Measurements from ENCODE around the gene C10orf62. TPM values are rescaled to one million over a fixed set of nuclear protein-coding genes. Genes with fewer than 3 reads are reported as not detected.
"Not testable (repeated sequence)": the region's sequence is repeated elsewhere in the genome, so short reads cannot be mapped to it uniquely, and the experiment has no call there.

Gene C10orf62
- total RNA-seq, 2 experiments from 2014 or later = not detected

GRCh38 chr10:97618733-97619132 lies 29.2 kb downstream of the C10orf62 start:
- no peaks in the 10 kb centered on the region for H3K27me3 Mint-ChIP-seq (ENCODE audit: low read depth)
- intact Hi-C loops (cut with micrococcal nuclease) = no loop called here
- H3K9me3 Mint-ChIP-seq = no peaks in the 10 kb centered on the region
- no peak for DNase-seq
- CTCF ChIA-PET = no interaction called here
- no peak overlapping the region for H3K4me3 Mint-ChIP-seq
- no peak overlapping the region for H3K27ac Mint-ChIP-seq
- H3K36me3 Mint-ChIP-seq (ENCODE audit: low read depth) = no peaks in the 10 kb centered on the region
- no peaks in the 10 kb centered on the region for H3K4me1 Mint-ChIP-seq (ENCODE audit: low read depth)

GRCh38 chr10:97623277-97623676 lies 33.8 kb downstream of the C10orf62 start:
- no peaks in the 10 kb centered on the region for H3K36me3 Mint-ChIP-seq (ENCODE audit: low read depth)
- intact Hi-C loops (cut with micrococcal nuclease) = no loop called here
- no peaks in the 10 kb centered on the region for H3K27me3 Mint-ChIP-seq (ENCODE audit: low read depth)
- no peak for DNase-seq
- no peak overlapping the region for H3K4me3 Mint-ChIP-seq
- CTCF ChIA-PET = interaction anchor here (1.0 kb wide), 1 partner anchor 108 kb away, joined by 3 read pairs; no protein-coding TSS in a partner anchor
- H3K4me1 Mint-ChIP-seq (ENCODE audit: low read depth) = no peaks in the 10 kb centered on the region
- H3K9me3 Mint-ChIP-seq = no peaks in the 10 kb centered on the region
- no peak overlapping the region for H3K27ac Mint-ChIP-seq

GRCh38 chr10:97627731-97628130 lies 38.2 kb downstream of the C10orf62 start:
- Mint-ChIP-seq H3K27me3 (ENCODE audit: low read depth) (no peaks in the 10 kb centered on the region), H3K4me1 (ENCODE audit: low read depth) (peaks cover 4% of the 10 kb centered on the region), H3K4me3 (no peak overlapping the region), H3K36me3 (ENCODE audit: low read depth) (no peaks in the 10 kb centered on the region), H3K27ac (no peak overlapping the region), H3K9me3 (no peaks in the 10 kb centered on the region)
- intact Hi-C loops (cut with micrococcal nuclease) = no loop called here
- CTCF ChIA-PET = interaction anchor here (0.7 kb wide), 1 partner anchor 13 kb away, joined by 3 read pairs; no protein-coding TSS in a partner anchor
- no peak for DNase-seq

- H3K4me1 Mint-ChIP-seq (ENCODE audit: low read depth) = peaks cover 7% of the 10 kb centered on the region
- no peaks in the 10 kb centered on the region for H3K9me3 Mint-ChIP-seq
- no peaks in the 10 kb centered on the region for H3K27me3 Mint-ChIP-seq (ENCODE audit: low read depth)
- H3K36me3 Mint-ChIP-seq (ENCODE audit: low read depth) = peaks cover under 1% of the 10 kb centered on the region
- CTCF ChIA-PET = interaction anchor here (0.7 kb wide), 1 partner anchor 13 kb away, joined by 3 read pairs; no protein-coding TSS in a partner anchor
- no peak for DNase-seq
- intact Hi-C loops (cut with micrococcal nuclease) = no loop called here
- no peak overlapping the region for H3K4me3 Mint-ChIP-seq
- no peak overlapping the region for H3K27ac Mint-ChIP-seq
These were observed 38.7 kb downstream of the C10orf62 start for GRCh38 chr10:97628228-97628627.

- H3K36me3 Mint-ChIP-seq (ENCODE audit: low read depth) = peaks cover 2% of the 10 kb centered on the region
- no peak for DNase-seq
- intact Hi-C loops (cut with micrococcal nuclease) = no loop called here
- H3K27ac Mint-ChIP-seq = no peak overlapping the region
- CTCF ChIA-PET = interaction anchor here (0.6 kb wide), 1 partner anchor 15 kb away, joined by 4 read pairs; no protein-coding TSS in a partner anchor
- H3K4me1 Mint-ChIP-seq (ENCODE audit: low read depth) = peaks cover 14% of the 10 kb centered on the region
- H3K9me3 Mint-ChIP-seq = no peaks in the 10 kb centered on the region
- no peak overlapping the region for H3K4me3 Mint-ChIP-seq
- H3K27me3 Mint-ChIP-seq (ENCODE audit: low read depth) = no peaks in the 10 kb centered on the region
These were observed 39.8 kb downstream of the C10orf62 start for GRCh38 chr10:97629289-97629688.

GRCh38 chr10:97631098-97631497 lies 41.6 kb downstream of the C10orf62 start:
- no peak overlapping the region for H3K27ac Mint-ChIP-seq
- no peaks in the 10 kb centered on the region for H3K9me3 Mint-ChIP-seq
- H3K4me1 Mint-ChIP-seq (ENCODE audit: low read depth) = peaks cover 14% of the 10 kb centered on the region
- no peak overlapping the region for H3K4me3 Mint-ChIP-seq
- H3K27me3 Mint-ChIP-seq (ENCODE audit: low read depth) = no peaks in the 10 kb centered on the region
- no peak for DNase-seq
- peaks cover 2% of the 10 kb centered on the region for H3K36me3 Mint-ChIP-seq (ENCODE audit: low read depth)
- CTCF ChIA-PET = no interaction called here
- intact Hi-C loops (cut with micrococcal nuclease) = no loop called here

- Mint-ChIP-seq H3K4me3 (peak within 1 kb of the TSS; percentile 99), H3K27ac (peak within 1 kb of the TSS; percentile 80), H3K4me1 (ENCODE audit: low read depth) (peaks cover 14% of the 10 kb centered on the region), H3K36me3 (ENCODE audit: low read depth) (peaks cover 2% of the 10 kb centered on the region), H3K27me3 (ENCODE audit: low read depth) (no peaks in the 10 kb centered on the region), H3K9me3 (no peaks in the 10 kb centered on the region)
- intact Hi-C loops (cut with micrococcal nuclease) = loop anchor here (1.0 to 2.0 kb wide), 2 partner anchors 16 to 104 kb away; partner anchors contain the start of gene ZFYVE27
- DNase-seq = peak; percentile 95
- CTCF ChIA-PET = interaction anchor here (0.6 to 1.3 kb wide), 2 partner anchors 9 to 191 kb away, joined by 3 read pairs; no protein-coding TSS in a partner anchor
These were observed 43.7 kb downstream of the C10orf62 start, which contains the start of gene MORN4 for GRCh38 chr10:97632949-97633884. TSS of gene MORN4 (minus strand) at chr10:97633500. CDS start at chr10:97619653, 13,847 bp downstream.

- intact Hi-C loops (cut with micrococcal nuclease) = loop anchor here (1.0 to 2.0 kb wide), 2 partner anchors 15 to 103 kb away; partner anchors contain the start of gene ZFYVE27
- H3K36me3 Mint-ChIP-seq (ENCODE audit: low read depth) = peaks cover 2% of the 10 kb centered on the region
- H3K9me3 Mint-ChIP-seq = no peaks in the 10 kb centered on the region
- peak overlapping the region; percentile 99 for H3K4me3 Mint-ChIP-seq
- CTCF ChIA-PET = interaction anchor here (0.6 to 1.3 kb wide), 2 partner anchors 10 to 192 kb away, joined by 3 read pairs; no protein-coding TSS in a partner anchor
- peaks cover 14% of the 10 kb centered on the region for H3K4me1 Mint-ChIP-seq (ENCODE audit: low read depth)
- H3K27me3 Mint-ChIP-seq (ENCODE audit: low read depth) = no peaks in the 10 kb centered on the region
- no peak overlapping the region for H3K27ac Mint-ChIP-seq
- peak; percentile 27 for DNase-seq
These were observed 44.4 kb downstream of the C10orf62 start for GRCh38 chr10:97633921-97634320.

- CTCF ChIA-PET = no interaction called here
- H3K27me3 Mint-ChIP-seq (ENCODE audit: low read depth) = no peaks in the 10 kb centered on the region
- H3K9me3 Mint-ChIP-seq = no peaks in the 10 kb centered on the region
- peaks cover 17% of the 10 kb centered on the region for H3K4me1 Mint-ChIP-seq (ENCODE audit: low read depth)
- DNase-seq = no peak
- H3K4me3 Mint-ChIP-seq = no peak overlapping the region
- H3K36me3 Mint-ChIP-seq (ENCODE audit: low read depth) = peaks cover 2% of the 10 kb centered on the region
- H3K27ac Mint-ChIP-seq = no peak overlapping the region
- intact Hi-C loops (cut with micrococcal nuclease) = no loop called here
These were observed 46.1 kb downstream of the C10orf62 start for GRCh38 chr10:97635577-97635976.

GRCh38 chr10:97639090-97639489 lies 49.6 kb downstream of the C10orf62 start:
- H3K27ac Mint-ChIP-seq; H3K9me3 Mint-ChIP-seq; CTCF ChIA-PET; H3K4me3 Mint-ChIP-seq; DNase-seq; H3K36me3 Mint-ChIP-seq (ENCODE audit: low read depth); H3K27me3 Mint-ChIP-seq (ENCODE audit: low read depth); intact Hi-C loops (cut with micrococcal nuclease): not testable (repeated sequence)
- H3K4me1 Mint-ChIP-seq (ENCODE audit: low read depth) = peaks cover 18% of the 10 kb centered on the region

GRCh38 chr10:97640174-97640867 lies 50.8 kb downstream of the C10orf62 start, which contains the start of gene PI4K2A:
TSS of gene PI4K2A (plus strand) at chr10:97640671. CDS start at chr10:97640743, 72 bp downstream.
- peak within 1 kb of the TSS; percentile 93 for H3K4me3 Mint-ChIP-seq

More at GRCh38 chr10:97640174-97640867, 50.8 kb downstream of the C10orf62 start, which contains the start of gene PI4K2A:
- Mint-ChIP-seq H3K9me3 (no peaks in the 10 kb centered on the region), H3K27me3 (ENCODE audit: low read depth) (no peaks in the 10 kb centered on the region), H3K36me3 (ENCODE audit: low read depth) (peaks cover 9% of the 10 kb centered on the region), H3K27ac (peak within 1 kb of the TSS; percentile 73), H3K4me1 (ENCODE audit: low read depth) (peaks cover 18% of the 10 kb centered on the region)
- CTCF ChIA-PET = no interaction called here
- intact Hi-C loops (cut with micrococcal nuclease) = loop anchor here (1.0 to 10.0 kb wide), 11 partner anchors 9 to 1982 kb away; partner anchors contain the start of genes ARHGAP19, AVPI1, EXOSC1 and FRAT2
- DNase-seq = peak; percentile 100

Measured in activated naive CD4-positive, alpha-beta T cell treated with anti-CD3 and anti-CD28 coated beads for 36 hours (primary cell).